Measurements from ENCODE around the gene IL17D.

Gene IL17D

DNA sequence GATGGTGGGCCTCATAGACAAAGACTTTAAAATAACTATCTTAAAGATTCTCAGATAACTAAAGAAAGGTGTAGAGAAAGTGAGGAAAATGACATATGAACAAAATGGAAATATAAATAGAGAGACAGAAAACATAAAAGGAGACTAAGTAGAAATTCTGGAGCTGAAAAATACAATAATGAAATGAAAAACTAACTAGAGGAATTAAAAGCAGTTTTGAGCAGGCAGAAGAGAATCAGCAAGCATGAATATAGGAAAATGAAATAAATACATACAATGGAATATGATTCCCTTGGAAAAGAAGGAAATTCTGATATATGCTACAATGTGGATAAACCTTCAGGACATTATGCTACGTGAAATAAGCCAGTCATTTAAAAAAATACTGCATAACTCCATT is 66.3 kb downstream of the IL17D start:
- TF ChIP-seq, protein P1, sequence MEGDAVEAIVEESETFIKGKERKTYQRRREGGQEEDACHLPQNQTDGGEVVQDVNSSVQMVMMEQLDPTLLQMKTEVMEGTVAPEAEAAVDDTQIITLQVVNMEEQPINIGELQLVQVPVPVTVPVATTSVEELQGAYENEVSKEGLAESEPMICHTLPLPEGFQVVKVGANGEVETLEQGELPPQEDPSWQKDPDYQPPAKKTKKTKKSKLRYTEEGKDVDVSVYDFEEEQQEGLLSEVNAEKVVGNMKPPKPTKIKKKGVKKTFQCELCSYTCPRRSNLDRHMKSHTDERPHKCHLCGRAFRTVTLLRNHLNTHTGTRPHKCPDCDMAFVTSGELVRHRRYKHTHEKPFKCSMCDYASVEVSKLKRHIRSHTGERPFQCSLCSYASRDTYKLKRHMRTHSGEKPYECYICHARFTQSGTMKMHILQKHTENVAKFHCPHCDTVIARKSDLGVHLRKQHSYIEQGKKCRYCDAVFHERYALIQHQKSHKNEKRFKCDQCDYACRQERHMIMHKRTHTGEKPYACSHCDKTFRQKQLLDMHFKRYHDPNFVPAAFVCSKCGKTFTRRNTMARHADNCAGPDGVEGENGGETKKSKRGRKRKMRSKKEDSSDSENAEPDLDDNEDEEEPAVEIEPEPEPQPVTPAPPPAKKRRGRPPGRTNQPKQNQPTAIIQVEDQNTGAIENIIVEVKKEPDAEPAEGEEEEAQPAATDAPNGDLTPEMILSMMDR (IDR thresholded peaks at IDR 0.05; ENCODE audit: low read depth, low read length, missing control alignments) = no peak
- DNase-seq (ENCODE audit: extremely low read depth, low read depth) = no peak
- no peak overlapping the region for H3K4me3 ChIP-seq (replicated peaks; ENCODE audit: low read depth, low read length)
